Colonic mucosa (tissue), 4 donors: ENCODE results near the gene ADAMTS7. TPM values are rescaled to one million over a fixed set of nuclear protein-coding genes. Genes with fewer than 3 reads are reported as not detected.
"Not testable (repeated sequence)": the region's sequence is repeated elsewhere in the genome, so short reads cannot be mapped to it uniquely, and the experiment has no call there.

Experiments used
- DNase-seq: peaks from one replicate; pipeline ENCODE4 v3.0.0-alpha.2; 2020
- H3K27ac ChIP-seq: fragments of 200-600 bp; one replicate; pipeline ENCODE4 v1.8.0; 2021
- H3K27me3 ChIP-seq: fragments of 200-600 bp; one replicate; pipeline ENCODE4 v1.8.0; 2021
- H3K36me3 ChIP-seq: fragments of 200-600 bp; one replicate; pipeline ENCODE4 v1.8.0; 2021
- H3K4me1 ChIP-seq: fragments of 200-600 bp; one replicate; pipeline ENCODE4 v1.8.0; 2021; ENCODE audit warnings: mild to moderate bottlenecking
- H3K4me3 ChIP-seq: fragments of 200-600 bp; one replicate; pipeline ENCODE4 v1.8.0; 2021
- H3K9ac ChIP-seq, 2 donors: one replicate each; pipeline ENCODE4 v1.7.0; 2013; ENCODE audit warnings: control low read depth in 2 of 2, low read depth in 2 of 2, low read length in 2 of 2
- H3K9me3 ChIP-seq: fragments of 200-600 bp; one replicate; pipeline ENCODE4 v1.8.0; 2021
- intact Hi-C: fragments of 100-400 bp; cut with DNase I; formaldehyde crosslinking; loops from one replicate; pipeline ENCODE4 v1.14.1; 2022
- total RNA-seq, 2 donors: library from RNA; stranded (reverse); fragmentation: NEBNext Ultra II Directional in 1 of 2; extraction: Animal tissue kit (Norgen Biotek cat#: 25700) in 1 of 2; gene quantifications; one replicate each; pipeline ENCODE4 v1.2.1, GENCODE V29; 2021
- TF ChIP-seq, protein P1 (sequence below): fragments of 200-600 bp; IDR thresholded peaks from one replicate; pipeline ENCODE4 v1.8.0; 2022; ENCODE audit warnings: antibody characterized with exemption, mild to moderate bottlenecking
- donor health status: healthy.
- donor health status: DM: no; HTN: no; CAD: no.
- donor health status: DM: no; HTN: no; CAD: no.

The ADAMTS7 gene
- total RNA-seq, 2 donors from 2014 or later, result 1.6 to 1.8 TPM

- H3K9me3 ChIP-seq, result no peaks in the 10 kb centered on the region
Observed at GRCh38 chr15:78853500-78853899, 42.2 kb upstream of the ADAMTS7 start.

DNA sequence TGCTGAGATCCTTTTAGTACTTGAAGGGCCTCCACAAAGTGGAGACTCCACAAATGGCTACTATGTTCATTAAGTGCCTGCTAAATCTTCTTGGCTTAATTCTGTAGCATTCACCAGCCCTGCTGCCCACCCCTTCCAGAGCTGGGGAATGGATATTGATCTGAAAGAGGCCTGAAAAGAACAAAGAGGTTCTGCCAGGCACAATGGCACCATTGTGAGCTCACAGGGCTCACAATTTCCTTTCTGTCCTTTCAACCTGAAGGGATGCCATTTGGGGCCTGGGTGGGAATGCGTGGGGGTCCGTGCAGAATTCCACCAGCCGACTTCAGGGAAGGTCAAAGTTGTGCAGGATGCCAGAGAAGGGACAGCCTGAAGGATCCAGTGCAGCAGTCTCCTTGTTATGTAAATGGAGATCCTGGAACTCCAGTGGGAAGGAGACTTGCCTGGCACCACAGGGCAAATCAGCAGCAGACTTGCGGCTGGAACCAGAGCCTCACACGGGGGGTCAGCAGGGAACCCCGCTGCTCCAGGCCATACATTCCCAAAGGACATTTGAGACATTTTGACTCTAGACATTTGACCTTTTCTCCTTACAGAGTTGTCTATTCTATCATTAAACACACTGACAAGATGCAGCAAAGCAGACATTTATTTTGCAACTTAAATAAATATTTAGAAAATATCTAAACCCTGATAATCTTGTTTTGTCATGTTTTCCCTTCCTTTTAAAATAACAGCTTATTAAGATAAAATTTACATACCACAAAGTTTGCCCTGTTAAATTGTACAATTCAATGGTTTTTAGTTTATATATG lies 39.9 kb upstream of the ADAMTS7 start:
- no peaks in the 10 kb centered on the region for H3K36me3 ChIP-seq
- H3K27ac ChIP-seq, result no peak overlapping the region
- H3K9me3 ChIP-seq, result no peaks in the 10 kb centered on the region
- H3K9ac ChIP-seq, result no peak overlapping the region
- DNase-seq, result no peak
- no peaks in the 10 kb centered on the region for H3K4me1 ChIP-seq
- intact Hi-C loops, result no loop called here
- no peaks in the 10 kb centered on the region for H3K27me3 ChIP-seq
- TF ChIP-seq, protein P1, sequence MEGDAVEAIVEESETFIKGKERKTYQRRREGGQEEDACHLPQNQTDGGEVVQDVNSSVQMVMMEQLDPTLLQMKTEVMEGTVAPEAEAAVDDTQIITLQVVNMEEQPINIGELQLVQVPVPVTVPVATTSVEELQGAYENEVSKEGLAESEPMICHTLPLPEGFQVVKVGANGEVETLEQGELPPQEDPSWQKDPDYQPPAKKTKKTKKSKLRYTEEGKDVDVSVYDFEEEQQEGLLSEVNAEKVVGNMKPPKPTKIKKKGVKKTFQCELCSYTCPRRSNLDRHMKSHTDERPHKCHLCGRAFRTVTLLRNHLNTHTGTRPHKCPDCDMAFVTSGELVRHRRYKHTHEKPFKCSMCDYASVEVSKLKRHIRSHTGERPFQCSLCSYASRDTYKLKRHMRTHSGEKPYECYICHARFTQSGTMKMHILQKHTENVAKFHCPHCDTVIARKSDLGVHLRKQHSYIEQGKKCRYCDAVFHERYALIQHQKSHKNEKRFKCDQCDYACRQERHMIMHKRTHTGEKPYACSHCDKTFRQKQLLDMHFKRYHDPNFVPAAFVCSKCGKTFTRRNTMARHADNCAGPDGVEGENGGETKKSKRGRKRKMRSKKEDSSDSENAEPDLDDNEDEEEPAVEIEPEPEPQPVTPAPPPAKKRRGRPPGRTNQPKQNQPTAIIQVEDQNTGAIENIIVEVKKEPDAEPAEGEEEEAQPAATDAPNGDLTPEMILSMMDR, result no peak
- no peak overlapping the region for H3K4me3 ChIP-seq

More at GRCh38 chr15:78853500-78853899, 42.2 kb upstream of the ADAMTS7 start:
- Histone ChIP-seq H3K9ac (no peak overlapping the region), H3K27ac (no peak overlapping the region), H3K4me1 (no peaks in the 10 kb centered on the region), H3K4me3 (no peak overlapping the region), H3K36me3 (no peaks in the 10 kb centered on the region), H3K27me3 (no peaks in the 10 kb centered on the region)
- TF ChIP-seq, protein P1, result no peak
- no peak for DNase-seq
- intact Hi-C loops, result no loop called here

- Histone ChIP-seq H3K9me3 (no peaks in the 10 kb centered on the region), H3K27me3 (no peaks in the 10 kb centered on the region), H3K4me1 (no peaks in the 10 kb centered on the region), H3K27ac (no peak overlapping the region), H3K4me3 (no peak overlapping the region), H3K36me3 (no peaks in the 10 kb centered on the region), H3K9ac (no peak overlapping the region)
- TF ChIP-seq, protein P1, result no peak
- intact Hi-C loops, result no loop called here
- no peak for DNase-seq
Observed at GRCh38 chr15:78850352-78850751, 39.1 kb upstream of the ADAMTS7 start.

GRCh38 chr15:78847387-78847906 lies 36.2 kb upstream of the ADAMTS7 start:
- H3K4me3 ChIP-seq, H3K9me3 ChIP-seq, H3K36me3 ChIP-seq, H3K27me3 ChIP-seq, DNase-seq, H3K27ac ChIP-seq, H3K4me1 ChIP-seq, H3K9ac ChIP-seq, intact Hi-C loops: not testable (repeated sequence)

- H3K27ac ChIP-seq, DNase-seq, H3K36me3 ChIP-seq, H3K9me3 ChIP-seq, H3K4me1 ChIP-seq, H3K9ac ChIP-seq, intact Hi-C loops, H3K27me3 ChIP-seq, H3K4me3 ChIP-seq: not testable (repeated sequence)
Observed at GRCh38 chr15:78846906-78847305, 35.6 kb upstream of the ADAMTS7 start.

DNA sequence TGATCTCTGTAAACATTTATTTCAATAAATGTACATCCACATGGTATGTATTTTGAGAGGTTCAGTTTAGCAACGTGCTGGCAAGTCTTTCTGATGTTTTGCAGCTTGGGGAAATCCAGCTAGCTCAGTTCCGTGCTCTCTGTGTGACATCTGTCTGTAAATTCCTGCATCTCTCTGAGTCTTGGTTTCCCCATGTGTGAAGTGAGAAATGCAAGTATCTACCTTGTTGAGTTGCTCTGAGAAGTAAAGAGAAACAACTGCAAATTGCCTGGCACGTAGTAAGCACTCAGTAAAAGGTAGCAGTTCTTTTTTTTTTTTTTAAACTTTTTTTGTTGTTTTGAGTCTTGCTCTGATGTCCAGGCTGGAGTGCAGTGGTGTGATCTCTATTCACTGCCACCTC lies 31.3 kb upstream of the ADAMTS7 start:
- Histone ChIP-seq H3K4me3 (no peak overlapping the region), H3K36me3 (no peaks in the 10 kb centered on the region), H3K9me3 (no peaks in the 10 kb centered on the region), H3K27ac (no peak overlapping the region), H3K9ac (no peak overlapping the region), H3K27me3 (no peaks in the 10 kb centered on the region), H3K4me1 (no peaks in the 10 kb centered on the region)
- DNase-seq, result no peak
- TF ChIP-seq, protein P1, result no peak
- intact Hi-C loops, result no loop called here
